Gastrocnemius medialis (tissue), 4 donors: ENCODE data around the gene BANP. TPM values are rescaled to one million over a fixed set of nuclear protein-coding genes. Genes with fewer than 3 reads are reported as not detected.

ENCODE experiments used
- ATAC-seq, 2 donors: fragments of 150-250 bp; one replicate each; pipeline ENCODE4 v1.9.1; 2016
- DNase-seq, 2 donors: peaks; one replicate each; pipeline ENCODE4 v3.0.0-alpha.2; 2019
- H3K27ac ChIP-seq, 4 donors: fragments of 200-600 bp; sonication (generic); 1 replicate in 1 of 4; 2 replicates in 3 of 4; pipeline ENCODE4 v1.5.1; 2016 to 2018; ENCODE audit warnings: mild to moderate bottlenecking in 2 of 4, moderate library complexity in 1 of 4
- H3K27me3 ChIP-seq, 3 donors: fragments of 200-600 bp; sonication (generic) in 2 of 3; 1 replicate in 1 of 3; 2 replicates in 2 of 3; pipeline versions ENCODE4 v1.5.1 to v1.6.0; 2016 to 2019; ENCODE audit warnings: mild to moderate bottlenecking in 1 of 3, moderate library complexity in 1 of 3
- H3K36me3 ChIP-seq, 2 donors: fragments of 200-600 bp; sonication (generic) in 1 of 2; one replicate each; pipeline ENCODE4 v1.5.1; 2017 to 2018
- H3K4me1 ChIP-seq, 2 donors: fragments of 200-600 bp; sonication (generic) in 1 of 2; one replicate each; pipeline ENCODE4 v1.5.1; 2016 to 2017; ENCODE audit warnings: mild to moderate bottlenecking in 2 of 2
- H3K4me3 ChIP-seq, 4 donors: fragments of 200-600 bp; sonication (generic) in 3 of 4; 1 replicate in 1 of 4; 2 replicates in 3 of 4; pipeline ENCODE4 v1.5.1; 2016 to 2019; ENCODE audit warnings: mild to moderate bottlenecking in 2 of 4
- H3K9me3 ChIP-seq, 3 donors: fragments of 200-600 bp; sonication (generic) in 2 of 3; 1 replicate in 1 of 3; 2 replicates in 2 of 3; pipeline ENCODE4 v1.5.1; 2016 to 2019
- POLR2A ChIP-seq, 2 donors: fragments of 450-650 bp; IDR thresholded peaks; one replicate each; pipeline ENCODE4 v1.6.1; 2017; ENCODE audit warnings: antibody characterized with exemption in 2 of 2, mild to moderate bottlenecking in 2 of 2, moderate library complexity in 2 of 2
- in situ Hi-C, 4 donors: fragments of 200-750 bp; cut with MboI; loops; one replicate each; pipeline versions ENCODE4 v1.15.0 to v1.8.0; 2017; ENCODE audit warnings: low sequenced_read_pairs in 4 of 4
- intact Hi-C: fragments of 100-400 bp; cut with DNase I; formaldehyde crosslinking; loops from one replicate; pipeline ENCODE4 v1.15.1; 2023; ENCODE audit warnings: low total_unique reads
- total RNA-seq, 4 donors: library from RNA; depleted of rRNA; stranded (reverse); fragments of >200 nt; gene quantifications; one replicate each; pipeline versions ENCODE4 v1.1.0 to v1.2.3, GENCODE V29; 2016
- TF ChIP-seq, protein P1 (sequence below), 5 experiments: fragments of 450-650 bp in 3 of 5; fragments of 200-600 bp in 2 of 5; sonication (generic) in 2 of 5; IDR thresholded peaks in 4 of 5; conservative IDR thresholded peaks in 1 of 5; 1 replicate in 4 of 5; 2 replicates in 1 of 5; pipeline ENCODE4 v1.5.1; 2016 to 2019; ENCODE audit warnings: antibody characterized with exemption in 5 of 5, mild to moderate bottlenecking in 3 of 5, moderate library complexity in 3 of 5

BANP gene
- total RNA-seq, 4 donors from 2014 or later: 7.0 to 20.6 (median 16.1) TPM

DNA sequence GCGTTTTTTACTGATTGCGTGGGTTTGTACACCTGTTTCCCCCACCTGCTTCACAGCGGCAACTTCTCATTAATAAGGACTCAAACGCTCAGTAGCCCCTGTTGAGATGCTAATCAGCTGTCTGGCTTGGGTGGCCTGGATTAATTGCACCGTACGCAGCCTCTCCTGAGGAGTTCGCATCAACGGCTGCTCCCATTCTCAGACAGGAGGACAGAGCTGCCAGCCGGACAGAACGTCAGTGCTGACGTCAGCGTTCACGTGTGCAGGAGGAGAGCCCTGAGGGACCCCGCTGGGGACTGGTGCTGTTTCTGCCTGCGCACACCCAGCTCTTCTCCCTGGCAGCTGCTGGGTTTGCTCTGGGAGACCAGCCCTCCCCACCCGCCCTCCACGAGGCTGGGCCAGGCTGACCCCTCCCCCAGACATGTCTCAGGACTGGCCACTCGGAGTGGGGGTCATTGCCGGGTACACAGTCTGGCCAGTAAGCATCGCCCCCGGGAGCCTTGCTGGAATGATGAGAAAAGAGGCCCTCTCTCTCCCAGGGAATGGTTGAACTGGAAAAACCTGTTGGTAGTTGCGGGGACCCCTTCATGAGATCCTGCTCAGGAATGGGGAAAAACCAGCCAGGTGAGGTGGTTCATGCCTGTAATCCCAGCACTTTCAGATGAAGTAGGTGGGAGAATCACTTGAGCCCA lies 5.7 kb upstream of the BANP start:
- H3K36me3 ChIP-seq: no peaks in the 10 kb centered on the region
- no peak for DNase-seq
- H3K9me3 ChIP-seq: no peaks in the 10 kb centered on the region
- peak overlapping the region; percentile 27 to 38 (median 35) for H3K4me3 ChIP-seq
- in situ Hi-C loops (no loop called here), intact Hi-C loops (no loop called here)
- peak overlapping the region in 2 of 4 donors; percentile 27 to 32 for H3K27ac ChIP-seq
- TF ChIP-seq, protein P1, sequence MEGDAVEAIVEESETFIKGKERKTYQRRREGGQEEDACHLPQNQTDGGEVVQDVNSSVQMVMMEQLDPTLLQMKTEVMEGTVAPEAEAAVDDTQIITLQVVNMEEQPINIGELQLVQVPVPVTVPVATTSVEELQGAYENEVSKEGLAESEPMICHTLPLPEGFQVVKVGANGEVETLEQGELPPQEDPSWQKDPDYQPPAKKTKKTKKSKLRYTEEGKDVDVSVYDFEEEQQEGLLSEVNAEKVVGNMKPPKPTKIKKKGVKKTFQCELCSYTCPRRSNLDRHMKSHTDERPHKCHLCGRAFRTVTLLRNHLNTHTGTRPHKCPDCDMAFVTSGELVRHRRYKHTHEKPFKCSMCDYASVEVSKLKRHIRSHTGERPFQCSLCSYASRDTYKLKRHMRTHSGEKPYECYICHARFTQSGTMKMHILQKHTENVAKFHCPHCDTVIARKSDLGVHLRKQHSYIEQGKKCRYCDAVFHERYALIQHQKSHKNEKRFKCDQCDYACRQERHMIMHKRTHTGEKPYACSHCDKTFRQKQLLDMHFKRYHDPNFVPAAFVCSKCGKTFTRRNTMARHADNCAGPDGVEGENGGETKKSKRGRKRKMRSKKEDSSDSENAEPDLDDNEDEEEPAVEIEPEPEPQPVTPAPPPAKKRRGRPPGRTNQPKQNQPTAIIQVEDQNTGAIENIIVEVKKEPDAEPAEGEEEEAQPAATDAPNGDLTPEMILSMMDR (IDR thresholded peaks at IDR 0.05 in 4 of 5, conservative IDR thresholded peaks at IDR 0.05 in 1 of 5): no peak
- TF ChIP-seq POLR2A (IDR thresholded peaks at IDR 0.05): peak in 1 of 2 donors; percentile 27
- peak; percentile 27 to 55 for ATAC-seq
- H3K4me1 ChIP-seq: peaks cover 0 to 6% of the 10 kb centered on the region in 2 donors
- no peaks in the 10 kb centered on the region for H3K27me3 ChIP-seq

DNA sequence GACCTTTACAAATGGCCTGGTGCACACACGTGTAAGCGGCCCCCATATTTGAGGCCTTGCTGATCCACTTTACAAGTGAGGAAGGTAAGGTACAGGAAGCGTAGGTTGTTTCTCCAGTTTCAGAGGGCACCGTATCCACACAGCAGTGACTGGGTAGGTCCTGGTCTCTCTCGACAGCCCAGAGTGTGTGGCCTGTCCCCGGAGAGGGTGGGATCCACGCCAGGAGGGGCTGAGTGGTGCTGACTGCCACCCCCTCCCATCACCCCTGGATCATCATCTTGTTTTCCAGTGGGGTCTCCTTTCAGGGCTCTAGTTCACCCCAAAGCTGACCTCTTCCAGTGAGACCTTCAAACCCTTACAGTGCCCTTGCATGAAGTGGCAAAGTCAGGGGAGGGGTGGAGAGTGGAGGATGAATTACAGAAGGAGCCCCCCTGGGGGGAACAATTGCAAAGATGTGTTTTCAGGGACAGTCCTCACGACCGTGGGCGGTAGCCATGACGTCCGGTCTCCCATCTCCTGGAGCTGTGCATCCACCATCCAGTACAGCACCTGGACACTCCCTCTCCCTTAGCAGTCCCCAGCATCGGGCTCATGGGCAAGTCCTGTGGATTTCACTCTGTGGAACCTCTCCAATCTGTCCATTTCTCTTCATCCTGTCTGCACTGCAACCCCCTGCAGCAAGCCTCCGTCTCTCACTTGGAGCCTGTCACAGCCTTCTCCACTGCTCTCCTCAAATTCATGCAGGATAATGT lies 4.5 kb upstream of the BANP start:
- no peaks in the 10 kb centered on the region for H3K36me3 ChIP-seq
- no peak for ATAC-seq
- in situ Hi-C loops (no loop called here), intact Hi-C loops (no loop called here)
- no peak overlapping the region for H3K4me3 ChIP-seq
- TF ChIP-seq, protein P1 (IDR thresholded peaks at IDR 0.05 in 4 of 5, conservative IDR thresholded peaks at IDR 0.05 in 1 of 5): no peak
- no peak for TF ChIP-seq POLR2A (IDR thresholded peaks at IDR 0.05)
- peaks cover 0 to 7% of the 10 kb centered on the region in 2 donors for H3K4me1 ChIP-seq
- H3K27ac ChIP-seq: no peak overlapping the region
- H3K9me3 ChIP-seq: no peaks in the 10 kb centered on the region
- DNase-seq: no peak
- H3K27me3 ChIP-seq: no peaks in the 10 kb centered on the region

DNA sequence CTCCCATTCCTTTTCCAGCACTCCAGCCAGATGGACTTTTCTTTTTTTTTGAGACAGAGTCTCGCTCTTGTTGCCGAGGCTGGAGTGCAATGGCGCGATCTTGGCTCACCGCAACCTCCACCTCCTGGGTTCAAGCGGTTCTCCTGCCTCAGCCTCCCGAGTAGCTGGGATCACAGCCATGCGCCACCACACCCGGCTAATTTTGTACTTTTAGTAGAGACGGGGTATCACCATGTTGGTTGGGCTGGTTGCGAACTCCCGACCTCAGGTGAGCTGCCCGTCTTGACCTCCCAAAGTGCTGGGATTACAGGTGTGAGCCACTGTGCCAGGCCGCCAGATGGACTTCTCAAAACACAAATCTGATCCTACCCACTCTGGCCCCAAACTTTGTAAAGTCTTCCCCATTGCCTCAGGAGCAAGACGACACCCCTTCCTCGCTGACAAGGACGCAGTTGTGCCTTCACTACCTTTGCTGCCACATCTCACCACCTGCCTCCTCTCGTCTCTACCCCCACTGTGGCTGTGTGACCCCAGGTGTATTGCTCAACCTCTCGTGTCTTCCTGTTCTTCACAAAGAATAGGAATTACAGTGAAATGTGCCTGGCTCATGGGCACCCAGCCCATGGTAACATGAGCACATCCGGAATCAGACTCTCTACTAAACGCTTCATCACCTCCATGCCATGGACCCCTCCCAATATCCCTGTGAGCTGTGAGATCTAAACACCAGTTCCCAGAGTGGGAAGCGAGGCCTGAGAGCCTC lies 3.7 kb upstream of the BANP start:
- Histone ChIP-seq H3K9me3 (no peaks in the 10 kb centered on the region), H3K27me3 (no peaks in the 10 kb centered on the region), H3K36me3 (no peaks in the 10 kb centered on the region), H3K27ac (no peak overlapping the region), H3K4me3 (no peak overlapping the region), H3K4me1 (peaks cover 4 to 14% of the 10 kb centered on the region in 2 donors)
- intact Hi-C loops: no loop called here
- in situ Hi-C loops: no loop called here
- DNase-seq (no peak), ATAC-seq (no peak)
- TF ChIP-seq, protein P1 (IDR thresholded peaks at IDR 0.05 in 4 of 5, conservative IDR thresholded peaks at IDR 0.05 in 1 of 5): no peak
- TF ChIP-seq POLR2A (IDR thresholded peaks at IDR 0.05): no peak

DNA sequence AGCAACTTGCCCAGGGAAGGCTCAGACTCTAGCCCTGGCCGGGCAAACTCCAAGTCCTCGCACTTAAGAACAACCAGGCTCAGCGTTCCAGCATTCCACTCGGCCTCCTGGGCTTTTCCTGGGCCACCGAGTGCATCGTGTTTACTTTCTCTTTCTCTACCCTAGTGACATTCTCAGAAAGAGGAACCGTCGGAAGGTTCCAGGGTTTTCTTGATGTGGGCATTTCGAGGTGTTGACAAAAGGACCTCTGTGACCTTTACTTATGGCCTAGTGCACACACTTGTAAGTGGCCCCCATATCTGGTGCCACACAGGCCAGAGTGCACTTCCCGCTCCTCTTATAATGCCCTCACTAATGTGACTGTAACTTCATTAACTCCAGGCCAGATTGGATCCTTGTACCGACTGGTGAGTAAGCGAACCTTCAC lies 3.1 kb upstream of the BANP start:
- H3K9me3 ChIP-seq: no peaks in the 10 kb centered on the region
- no peak for ATAC-seq
- no peak for TF ChIP-seq POLR2A (IDR thresholded peaks at IDR 0.05)
- TF ChIP-seq, protein P1 (IDR thresholded peaks at IDR 0.05 in 4 of 5, conservative IDR thresholded peaks at IDR 0.05 in 1 of 5): no peak
- H3K36me3 ChIP-seq: no peaks in the 10 kb centered on the region
- intact Hi-C loops (no loop called here), in situ Hi-C loops (no loop called here)
- no peaks in the 10 kb centered on the region for H3K27me3 ChIP-seq
- no peak overlapping the region for H3K4me3 ChIP-seq
- DNase-seq: no peak
- peak overlapping the region in 2 of 4 donors; percentile 1 to 15 for H3K27ac ChIP-seq
- peaks cover 9 to 20% of the 10 kb centered on the region in 2 donors for H3K4me1 ChIP-seq
